Stimulated activated naive CD8-positive, alpha-beta T cell treated with anti-CD3 and anti-CD28 coated beads, Interleukin-15, Interleukin-2, amounts not matched to agents 100 ng/mL and 50 ng/mL, for 24 hours (primary cell): ENCODE data around the gene CNTN1.

ENCODE experiments used
- H3K27ac Mint-ChIP-seq: one replicate; pipeline ENCODE4 v1.8.0; 2021; ENCODE audit warnings: mild to moderate bottlenecking, mixed read lengths
- H3K27me3 Mint-ChIP-seq: one replicate; pipeline ENCODE4 v1.8.0; 2021; ENCODE audit warnings: mixed read lengths
- H3K36me3 Mint-ChIP-seq: one replicate; pipeline ENCODE4 v1.8.0; 2021; ENCODE audit warnings: low read depth, mixed read lengths
- H3K4me1 Mint-ChIP-seq: one replicate; pipeline ENCODE4 v1.8.0; 2021; ENCODE audit warnings: low read depth, mixed read lengths
- H3K4me3 Mint-ChIP-seq: one replicate; pipeline ENCODE4 v1.8.0; 2021; ENCODE audit warnings: mild to moderate bottlenecking, mixed read lengths
- H3K9me3 Mint-ChIP-seq: one replicate; pipeline ENCODE4 v1.8.0; 2021; ENCODE audit warnings: mixed read lengths

The CNTN1 gene

DNA sequence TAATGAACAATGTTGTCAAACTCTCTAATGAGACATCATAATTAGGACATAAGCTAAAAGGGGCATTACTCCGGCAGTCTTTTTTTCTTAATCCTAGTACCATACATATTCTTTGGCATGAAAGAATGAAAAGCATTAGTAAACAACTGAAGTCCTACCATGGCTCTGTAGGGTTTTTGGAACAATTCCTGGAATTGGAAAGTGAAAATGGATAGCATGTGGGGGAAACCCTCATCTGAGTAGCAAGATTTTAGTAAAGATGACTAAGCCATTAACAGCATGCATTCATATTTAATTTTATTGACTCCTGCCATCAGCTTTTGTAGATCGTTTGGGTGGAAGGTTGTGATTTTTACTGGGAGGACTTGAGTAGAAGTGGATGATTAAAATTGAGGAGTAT lies 279.7 kb downstream of the CNTN1 start:
- H3K4me1 Mint-ChIP-seq: no peaks in the 10 kb centered on the region
- no peak overlapping the region for H3K27ac Mint-ChIP-seq
- H3K36me3 Mint-ChIP-seq: no peaks in the 10 kb centered on the region
- H3K9me3 Mint-ChIP-seq: no peaks in the 10 kb centered on the region
- no peaks in the 10 kb centered on the region for H3K27me3 Mint-ChIP-seq
- H3K4me3 Mint-ChIP-seq: no peak overlapping the region

DNA sequence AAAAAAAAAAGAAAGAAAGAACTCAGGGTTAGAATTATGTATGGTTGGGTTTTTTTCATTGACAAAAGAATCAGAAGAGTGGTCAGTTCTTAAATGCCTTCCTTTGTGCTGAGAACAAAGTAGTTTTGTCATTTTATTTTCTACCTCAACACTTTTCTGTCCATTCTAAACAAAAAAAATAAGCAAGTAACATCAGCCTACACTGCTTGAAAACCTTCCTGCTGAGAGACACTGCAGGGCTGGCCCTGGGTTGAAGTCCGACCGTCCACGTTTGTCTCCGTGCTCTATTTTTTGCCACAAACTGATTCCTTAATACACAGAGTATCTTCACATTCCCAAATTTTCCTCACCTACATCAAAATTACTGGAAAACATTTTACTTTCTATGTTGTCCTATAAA lies 284.3 kb downstream of the CNTN1 start:
- H3K27ac Mint-ChIP-seq: no peak overlapping the region
- H3K9me3 Mint-ChIP-seq: no peaks in the 10 kb centered on the region
- H3K27me3 Mint-ChIP-seq: no peaks in the 10 kb centered on the region
- no peak overlapping the region for H3K4me3 Mint-ChIP-seq
- no peaks in the 10 kb centered on the region for H3K4me1 Mint-ChIP-seq
- H3K36me3 Mint-ChIP-seq: no peaks in the 10 kb centered on the region

DNA sequence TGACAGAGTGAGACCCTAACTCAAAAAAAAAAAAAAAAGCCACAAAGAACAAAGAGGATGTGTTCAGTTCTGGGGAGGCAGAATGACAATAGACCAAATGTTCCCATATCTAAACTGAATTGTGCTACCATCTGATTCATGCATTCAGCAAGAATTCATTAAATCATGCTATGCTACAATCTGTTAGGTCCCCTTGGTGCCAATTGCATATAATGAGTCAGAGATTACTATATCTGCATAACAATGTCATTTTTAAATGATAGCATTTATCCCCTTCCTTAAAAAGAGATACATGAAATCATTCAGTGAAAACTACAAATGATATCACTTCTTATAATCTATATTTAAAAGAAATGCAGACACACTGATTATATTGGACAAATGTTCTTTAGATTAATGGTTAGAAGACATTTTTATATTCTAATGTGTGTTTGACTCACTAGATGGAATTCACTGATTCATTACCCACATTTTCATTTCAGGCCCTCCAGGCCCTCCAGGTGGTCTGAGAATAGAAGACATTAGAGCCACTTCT lies 288.3 kb downstream of the CNTN1 start:
- Mint-ChIP-seq H3K27me3 (no peaks in the 10 kb centered on the region), H3K4me3 (no peak overlapping the region), H3K4me1 (no peaks in the 10 kb centered on the region), H3K27ac (no peak overlapping the region), H3K36me3 (no peaks in the 10 kb centered on the region), H3K9me3 (peaks cover 3% of the 10 kb centered on the region)

DNA sequence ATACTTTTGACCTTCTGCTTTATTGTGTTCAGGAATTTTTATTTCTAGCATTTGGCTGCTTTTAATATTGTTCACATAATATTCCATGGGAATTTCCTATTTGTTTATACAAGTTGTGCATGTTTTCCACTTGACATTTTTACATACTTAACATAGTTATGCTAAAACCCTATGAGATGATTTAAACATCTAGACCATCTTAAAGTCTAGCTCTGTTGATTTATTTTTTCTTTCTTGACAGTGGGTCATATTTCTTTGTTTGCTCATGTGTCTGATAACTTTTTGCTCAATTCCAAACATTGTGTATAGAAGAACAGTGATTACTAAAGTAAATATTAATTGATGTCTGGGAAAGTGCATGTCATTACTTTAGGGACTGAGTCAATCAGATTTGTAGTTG lies 293.8 kb downstream of the CNTN1 start:
- Mint-ChIP-seq H3K4me3 (no peak overlapping the region), H3K9me3 (peaks cover 14% of the 10 kb centered on the region), H3K4me1 (no peaks in the 10 kb centered on the region), H3K36me3 (no peaks in the 10 kb centered on the region), H3K27ac (no peak overlapping the region), H3K27me3 (no peaks in the 10 kb centered on the region)

DNA sequence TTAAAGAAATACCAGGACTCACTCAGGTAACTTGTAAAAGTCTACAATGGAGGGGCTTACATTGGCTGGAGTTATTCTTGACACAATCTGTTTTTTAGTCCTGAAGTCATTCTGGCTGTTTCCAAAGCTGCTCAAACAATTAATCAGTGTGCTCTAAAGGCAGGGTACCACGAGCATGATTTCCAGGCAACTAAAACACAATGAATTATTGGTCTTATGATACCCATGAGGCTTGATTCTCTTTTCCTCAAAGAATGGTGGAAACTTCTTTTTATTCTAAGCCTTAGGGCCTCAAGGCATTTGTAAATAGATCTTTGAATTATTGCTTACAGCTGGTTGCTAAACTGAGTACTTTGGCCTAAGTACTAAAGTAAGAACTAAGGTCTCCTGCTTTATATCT lies 296.1 kb downstream of the CNTN1 start:
- Mint-ChIP-seq H3K27me3 (no peaks in the 10 kb centered on the region), H3K27ac (no peak overlapping the region), H3K36me3 (no peaks in the 10 kb centered on the region), H3K9me3 (peaks cover 14% of the 10 kb centered on the region), H3K4me1 (no peaks in the 10 kb centered on the region), H3K4me3 (no peak overlapping the region)

DNA sequence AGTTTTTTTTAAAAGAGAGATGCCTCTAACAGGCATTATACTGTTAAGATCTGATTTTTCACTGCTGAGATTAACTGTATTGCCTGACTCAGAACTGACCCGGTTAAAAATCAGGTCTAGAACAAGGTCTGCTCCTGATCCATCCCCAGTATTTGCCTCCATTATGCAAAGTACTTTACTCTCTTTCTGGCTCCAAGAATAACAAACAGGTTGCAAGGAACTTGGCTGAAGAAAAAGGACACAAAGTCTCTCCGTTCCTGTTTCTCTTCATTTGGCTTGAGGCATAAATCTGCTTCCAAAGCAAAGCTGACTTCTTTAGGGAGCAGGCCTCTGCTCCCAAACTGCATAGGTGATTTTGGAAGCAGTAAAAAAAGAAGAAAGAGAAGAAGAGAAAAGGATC lies 296.6 kb downstream of the CNTN1 start:
- Mint-ChIP-seq H3K27me3 (no peaks in the 10 kb centered on the region), H3K9me3 (peaks cover 14% of the 10 kb centered on the region), H3K36me3 (no peaks in the 10 kb centered on the region), H3K4me3 (no peak overlapping the region), H3K4me1 (no peaks in the 10 kb centered on the region), H3K27ac (no peak overlapping the region)

DNA sequence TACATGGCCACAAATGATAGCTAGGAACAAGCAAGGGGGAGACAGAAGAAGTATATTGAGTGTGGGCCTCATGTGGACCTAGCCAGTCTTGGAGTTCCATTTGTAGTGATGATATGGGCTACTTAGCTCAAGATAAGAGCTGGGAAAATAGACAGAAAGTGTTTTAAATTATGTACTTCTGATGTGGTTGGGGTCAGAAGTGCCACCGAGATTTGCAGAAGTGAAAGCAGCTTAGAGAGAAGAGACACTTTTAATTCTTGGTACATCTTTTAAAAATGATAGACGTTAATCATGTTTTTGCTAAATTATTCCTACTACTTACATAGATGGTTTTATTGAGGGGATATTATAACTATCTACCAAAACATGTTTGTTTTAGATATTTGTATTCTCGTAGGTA lies 297.5 kb downstream of the CNTN1 start:
- H3K9me3 Mint-ChIP-seq: peaks cover 14% of the 10 kb centered on the region
- H3K27me3 Mint-ChIP-seq: no peaks in the 10 kb centered on the region
- no peaks in the 10 kb centered on the region for H3K4me1 Mint-ChIP-seq
- H3K27ac Mint-ChIP-seq: no peak overlapping the region
- no peaks in the 10 kb centered on the region for H3K36me3 Mint-ChIP-seq
- no peak overlapping the region for H3K4me3 Mint-ChIP-seq

DNA sequence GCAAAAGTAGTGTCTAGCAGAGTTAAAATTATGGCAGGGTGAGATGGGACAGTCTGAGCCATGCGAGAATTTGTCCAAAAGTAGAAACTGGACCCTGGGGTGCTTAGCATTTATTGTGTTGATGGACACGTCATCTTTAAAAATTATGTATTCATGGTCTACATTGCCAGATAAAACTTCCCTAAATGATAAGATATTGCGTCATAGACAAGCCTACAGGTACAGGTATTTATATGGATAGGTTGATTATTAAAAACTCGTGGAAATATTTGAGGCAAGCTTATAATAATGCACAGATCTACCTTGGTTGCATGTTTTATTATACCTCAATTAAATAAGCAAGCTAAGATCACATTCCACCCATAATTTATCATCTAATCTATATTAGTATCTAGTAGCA lies 299.9 kb downstream of the CNTN1 start:
- H3K36me3 Mint-ChIP-seq: no peaks in the 10 kb centered on the region
- H3K4me1 Mint-ChIP-seq: no peaks in the 10 kb centered on the region
- no peak overlapping the region for H3K27ac Mint-ChIP-seq
- H3K27me3 Mint-ChIP-seq: no peaks in the 10 kb centered on the region
- no peak overlapping the region for H3K4me3 Mint-ChIP-seq
- H3K9me3 Mint-ChIP-seq: no peaks in the 10 kb centered on the region

DNA sequence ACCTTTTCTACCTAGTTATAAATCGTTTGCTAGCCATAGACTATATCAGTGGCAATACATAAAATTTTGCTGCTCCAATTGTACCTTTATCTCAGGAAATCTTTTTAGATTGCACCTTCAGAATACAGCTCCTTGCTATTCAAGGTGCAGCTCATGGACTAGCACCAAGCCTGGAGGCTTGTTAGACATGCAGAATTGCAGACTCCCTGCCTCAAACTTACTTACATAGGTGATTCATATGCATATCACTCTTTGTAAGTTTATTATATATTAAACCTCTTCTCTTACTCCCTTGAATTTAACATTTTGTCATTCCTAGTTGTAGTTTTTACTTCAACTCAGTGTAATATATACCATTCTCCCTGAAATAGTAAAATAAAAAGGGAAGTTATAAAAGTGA lies 300.4 kb downstream of the CNTN1 start:
- Mint-ChIP-seq H3K27ac (no peak overlapping the region), H3K4me1 (no peaks in the 10 kb centered on the region), H3K9me3 (no peaks in the 10 kb centered on the region), H3K27me3 (no peaks in the 10 kb centered on the region), H3K4me3 (no peak overlapping the region), H3K36me3 (no peaks in the 10 kb centered on the region)

DNA sequence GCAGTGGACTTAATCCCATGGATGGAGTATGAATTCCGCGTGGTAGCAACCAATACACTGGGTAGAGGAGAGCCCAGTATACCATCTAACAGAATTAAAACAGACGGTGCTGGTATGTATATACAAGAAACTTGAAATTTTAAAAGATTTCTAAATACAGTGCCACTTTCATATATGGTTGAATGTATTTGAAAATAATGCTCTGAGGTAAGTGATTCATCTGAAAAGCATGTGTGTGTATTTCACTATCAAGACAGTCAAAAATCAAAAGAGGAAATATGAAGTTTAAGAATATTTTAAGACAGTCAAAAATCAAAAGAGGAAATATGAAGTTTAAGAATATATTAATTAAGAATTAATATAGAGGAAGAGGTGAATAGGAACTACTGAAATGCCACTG lies 300.9 kb downstream of the CNTN1 start:
- Mint-ChIP-seq H3K4me3 (no peak overlapping the region), H3K27me3 (no peaks in the 10 kb centered on the region), H3K9me3 (no peaks in the 10 kb centered on the region)

DNA sequence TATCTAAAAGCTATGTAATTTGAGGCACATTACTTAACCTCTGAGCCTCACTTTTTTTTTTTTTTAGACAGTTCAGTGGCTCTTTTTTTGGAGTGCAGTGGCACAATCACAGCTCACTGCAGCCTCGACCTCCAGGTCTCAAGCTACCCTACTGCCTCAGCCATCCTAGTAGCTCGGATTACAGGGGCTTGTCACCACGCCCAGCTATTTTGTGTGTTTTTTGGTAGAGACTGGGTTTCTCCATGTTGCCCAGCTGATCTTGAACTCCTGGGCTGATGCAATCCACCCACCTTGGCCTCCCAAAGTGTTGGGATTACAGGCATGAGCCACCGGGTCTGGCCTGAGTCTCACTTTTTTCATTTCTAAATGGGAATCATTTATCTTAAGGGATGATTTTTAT lies 303.9 kb downstream of the CNTN1 start:
- H3K36me3 Mint-ChIP-seq: no peaks in the 10 kb centered on the region
- no peak overlapping the region for H3K4me3 Mint-ChIP-seq
- no peaks in the 10 kb centered on the region for H3K27me3 Mint-ChIP-seq
- no peak overlapping the region for H3K27ac Mint-ChIP-seq
- no peaks in the 10 kb centered on the region for H3K4me1 Mint-ChIP-seq
- H3K9me3 Mint-ChIP-seq: no peaks in the 10 kb centered on the region

More for the DNA sequence above, 300.9 kb downstream of the CNTN1 start:
- Mint-ChIP-seq H3K4me1 (no peaks in the 10 kb centered on the region), H3K36me3 (no peaks in the 10 kb centered on the region), H3K27ac (no peak overlapping the region)

DNA sequence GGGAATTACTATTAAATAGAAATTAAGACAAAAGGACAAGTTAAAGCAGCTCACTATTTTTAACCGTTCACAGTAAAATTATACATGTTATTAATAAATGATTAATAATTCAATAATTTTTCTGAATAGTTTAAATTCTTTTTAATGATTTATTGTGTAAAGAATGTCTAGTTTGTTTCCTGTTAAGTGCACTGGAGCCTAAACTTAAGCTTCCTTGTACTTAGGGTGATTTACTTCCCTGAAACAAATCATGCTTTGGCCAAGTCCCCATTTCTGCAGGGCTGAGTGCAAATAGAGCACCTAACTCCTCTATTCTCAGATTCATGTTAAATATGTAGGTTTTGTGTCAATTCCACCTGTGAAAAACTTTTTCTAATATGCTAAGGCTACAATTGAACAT lies 307.0 kb downstream of the CNTN1 start:
- Mint-ChIP-seq H3K27me3 (no peaks in the 10 kb centered on the region), H3K36me3 (no peaks in the 10 kb centered on the region), H3K27ac (no peak overlapping the region), H3K4me1 (no peaks in the 10 kb centered on the region), H3K4me3 (no peak overlapping the region), H3K9me3 (peaks cover 17% of the 10 kb centered on the region)

DNA sequence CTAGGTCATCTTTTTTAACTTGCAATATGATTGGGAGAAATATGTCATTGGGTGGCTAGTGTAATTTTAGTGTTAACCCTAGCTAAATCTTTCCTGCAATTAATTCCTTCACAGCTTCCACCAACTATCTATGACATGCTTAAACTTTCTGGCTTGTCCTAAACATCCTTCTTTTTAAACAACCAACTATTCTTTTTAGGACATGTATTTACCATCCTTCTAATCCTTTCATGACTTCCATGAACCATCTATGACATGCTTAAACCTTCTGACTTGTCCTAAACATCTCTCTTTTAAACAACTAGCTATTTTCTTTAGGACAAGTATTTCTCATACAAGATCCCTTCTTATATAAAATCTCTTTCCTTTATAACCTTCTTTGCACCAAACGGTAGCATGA lies 316.2 kb downstream of the CNTN1 start:
- Mint-ChIP-seq H3K4me3 (no peak overlapping the region), H3K27me3 (no peaks in the 10 kb centered on the region), H3K4me1 (no peaks in the 10 kb centered on the region), H3K9me3 (peaks cover 37% of the 10 kb centered on the region), H3K36me3 (no peaks in the 10 kb centered on the region), H3K27ac (no peak overlapping the region)

DNA sequence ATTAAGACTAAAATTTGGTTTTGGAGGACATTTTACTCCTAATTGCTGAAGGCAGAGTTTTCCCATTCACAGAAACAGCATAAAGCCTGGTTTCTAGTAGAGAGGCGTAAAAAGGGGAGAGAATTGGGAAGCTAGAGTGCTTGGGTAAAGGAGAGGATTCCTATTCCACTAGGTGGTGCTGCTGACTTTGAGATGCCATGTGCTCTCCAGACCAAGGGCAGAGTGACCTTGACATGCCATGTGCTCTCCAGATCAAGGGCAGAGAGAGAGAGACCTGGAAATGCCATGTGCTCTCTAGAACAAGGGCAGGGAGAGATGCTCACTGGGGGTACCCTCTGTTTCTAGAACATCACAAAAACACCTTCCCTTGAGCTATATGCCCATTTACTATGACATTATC lies 319.7 kb downstream of the CNTN1 start:
- H3K27me3 Mint-ChIP-seq: peaks cover 4% of the 10 kb centered on the region
- peaks cover 22% of the 10 kb centered on the region for H3K9me3 Mint-ChIP-seq
- H3K27ac Mint-ChIP-seq: no peak overlapping the region
- H3K36me3 Mint-ChIP-seq: no peaks in the 10 kb centered on the region
- H3K4me3 Mint-ChIP-seq: no peak overlapping the region
- H3K4me1 Mint-ChIP-seq: no peaks in the 10 kb centered on the region

DNA sequence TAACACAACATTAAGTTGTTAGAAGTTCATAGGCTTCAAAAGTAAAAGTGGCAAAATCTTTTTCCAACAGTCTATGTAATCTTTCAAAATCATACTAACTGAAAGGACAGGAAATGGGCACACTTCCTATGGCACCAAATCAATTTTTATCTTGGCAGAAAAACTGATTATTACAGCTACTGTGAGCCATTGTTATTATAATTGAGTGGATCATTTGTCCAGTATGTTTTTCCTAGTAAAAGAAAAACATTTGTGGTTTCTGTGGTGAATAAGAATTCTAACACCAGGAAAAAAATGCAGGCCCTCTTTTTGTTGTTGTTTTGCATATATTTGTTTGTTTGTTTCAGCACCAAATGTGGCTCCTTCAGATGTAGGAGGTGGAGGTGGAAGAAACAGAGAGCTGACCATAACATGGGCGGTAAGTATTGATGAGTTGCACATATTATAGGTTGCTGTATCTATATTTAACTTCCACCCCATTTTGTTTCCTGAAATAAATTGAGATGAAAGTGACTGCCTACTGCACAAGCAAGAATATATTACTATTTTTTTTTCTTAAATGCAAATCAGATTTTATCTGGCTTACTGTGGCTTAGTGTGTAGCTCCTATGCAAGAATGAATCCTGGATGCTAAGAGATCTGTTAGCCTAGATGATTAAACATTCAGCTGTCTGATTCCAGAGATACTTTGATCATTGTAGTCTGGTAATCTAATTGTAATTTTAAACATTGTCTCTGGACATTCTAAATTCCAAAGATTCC lies 321.8 kb downstream of the CNTN1 start:
- no peaks in the 10 kb centered on the region for H3K4me1 Mint-ChIP-seq
- H3K9me3 Mint-ChIP-seq: peaks cover 16% of the 10 kb centered on the region
- no peaks in the 10 kb centered on the region for H3K36me3 Mint-ChIP-seq
- no peak overlapping the region for H3K27ac Mint-ChIP-seq
- H3K27me3 Mint-ChIP-seq: peaks cover 4% of the 10 kb centered on the region
- no peak overlapping the region for H3K4me3 Mint-ChIP-seq

DNA sequence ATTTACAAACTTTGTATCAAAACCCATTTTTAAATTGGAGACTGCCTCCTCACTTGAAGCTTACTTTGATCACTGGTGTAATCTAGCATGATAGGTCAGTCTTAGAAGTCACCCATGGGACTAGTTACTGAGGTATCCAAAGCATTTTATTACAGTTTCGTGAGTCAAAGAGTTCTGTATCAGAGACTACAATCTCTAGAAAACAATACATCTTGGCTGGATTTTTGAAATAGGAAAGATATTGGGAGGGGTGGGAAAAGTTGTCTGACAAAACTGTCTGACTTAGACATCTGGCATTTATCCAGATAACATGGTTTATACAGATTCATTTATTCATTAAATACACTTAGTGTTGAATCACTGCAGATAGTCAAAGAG lies 322.4 kb downstream of the CNTN1 start:
- peaks cover 16% of the 10 kb centered on the region for H3K9me3 Mint-ChIP-seq
- peaks cover 4% of the 10 kb centered on the region for H3K27me3 Mint-ChIP-seq
- no peaks in the 10 kb centered on the region for H3K36me3 Mint-ChIP-seq
- H3K27ac Mint-ChIP-seq: no peak overlapping the region
- no peaks in the 10 kb centered on the region for H3K4me1 Mint-ChIP-seq
- H3K4me3 Mint-ChIP-seq: no peak overlapping the region
